GM21381 (cell line): Measurements from ENCODE around the gene AMZ1.
"Not testable (repeated sequence)": the region's sequence is repeated elsewhere in the genome, so short reads cannot be mapped to it uniquely, and the experiment has no call there.

Experiments used
- ATAC-seq: cut with Tn5 transposase; IDR thresholded peaks from one replicate; pipeline ENCODE4 v1.9.1; 2021; ENCODE audit warnings: mild to moderate bottlenecking, moderate library complexity; ENCODE audit not compliant: unreplicated experiment

Gene AMZ1

GRCh38 chr7:2724453-2725177 lies 36.6 kb downstream of the AMZ1 start:
- no peak for ATAC-seq

GRCh38 chr7:2725178-2726105 lies 37.4 kb downstream of the AMZ1 start:
- no peak for ATAC-seq

- no peak for ATAC-seq
Measured at GRCh38 chr7:2726316-2727018, 38.5 kb downstream of the AMZ1 start.

- ATAC-seq = not testable (repeated sequence)
Measured at GRCh38 chr7:2727206-2727605, 39.2 kb downstream of the AMZ1 start.

GRCh38 chr7:2728316-2729030 lies 40.5 kb downstream of the AMZ1 start:
- ATAC-seq = no peak

- ATAC-seq = no peak
Measured at GRCh38 chr7:2729031-2729892, 41.3 kb downstream of the AMZ1 start.

GRCh38 chr7:2729893-2730716 lies 42.1 kb downstream of the AMZ1 start:
- no peak for ATAC-seq

GRCh38 chr7:2730846-2731770 lies 43.1 kb downstream of the AMZ1 start:
- ATAC-seq = no peak

- no peak for ATAC-seq
Measured at GRCh38 chr7:2732388-2732787, 44.4 kb downstream of the AMZ1 start.

GRCh38 chr7:2732959-2733584 lies 45.1 kb downstream of the AMZ1 start:
- no peak for ATAC-seq

GRCh38 chr7:2734084-2734686 lies 46.2 kb downstream of the AMZ1 start:
- no peak for ATAC-seq

GRCh38 chr7:2734751-2735571 lies 47.0 kb downstream of the AMZ1 start:
- ATAC-seq = no peak

- ATAC-seq = no peak
Measured at GRCh38 chr7:2735744-2736143, 47.7 kb downstream of the AMZ1 start.

GRCh38 chr7:2736411-2736914 lies 48.5 kb downstream of the AMZ1 start:
- ATAC-seq = no peak

GRCh38 chr7:2737005-2737743 lies 49.2 kb downstream of the AMZ1 start:
- not testable (repeated sequence) for ATAC-seq
